Loucy (cell line): ENCODE data around the gene CAMSAP1.

Source experiments
- H2AFZ ChIP-seq: fragments of 200-600 bp; sonication (generic); 2 replicates; pipeline ENCODE4 v1.6.0; 2016; ENCODE audit warnings: antibody characterized with exemption, mild to moderate bottlenecking, low read length, moderate library complexity
- H3F3A ChIP-seq: fragments of 200-600 bp; 2 replicates; pipeline ENCODE4 v1.6.0; 2016; ENCODE audit warnings: antibody characterized with exemption, low read depth, mild to moderate bottlenecking
- H3K27me3 ChIP-seq: fragments of 200-600 bp; sonication (generic); 2 replicates; pipeline ENCODE4 v1.6.1; 2014; ENCODE audit warnings: low read length, mild to moderate bottlenecking; ENCODE audit not compliant: insufficient read depth, poor library complexity, severe bottlenecking
- H3K36me3 ChIP-seq: fragments of 200-600 bp; sonication (generic); 2 replicates; pipeline ENCODE4 v1.6.1; 2016; ENCODE audit warnings: low read length; ENCODE audit not compliant: insufficient read depth
- H3K4me1 ChIP-seq: fragments of 200-600 bp; sonication (generic); 2 replicates; pipeline ENCODE4 v1.5.1; 2014; ENCODE audit warnings: low read length, mild to moderate bottlenecking; ENCODE audit not compliant: insufficient read depth, poor library complexity, severe bottlenecking
- H3K4me2 ChIP-seq: fragments of 200-600 bp; sonication (generic); 2 replicates; pipeline ENCODE4 v1.6.0; 2014; ENCODE audit warnings: antibody characterized with exemption, low read length, low read depth, mild to moderate bottlenecking; ENCODE audit not compliant: poor library complexity, severe bottlenecking
- H3K4me3 ChIP-seq: fragments of 200-600 bp; sonication (generic); 2 replicates; pipeline ENCODE4 v1.5.1; 2014; ENCODE audit warnings: low read length, mild to moderate bottlenecking, mixed read lengths; ENCODE audit not compliant: poor library complexity, severe bottlenecking
- H3K79me2 ChIP-seq: fragments of 200-600 bp; sonication (generic); 2 replicates; pipeline ENCODE4 v1.6.1; 2014; ENCODE audit warnings: low read length; ENCODE audit not compliant: insufficient read depth
- H3K9ac ChIP-seq: fragments of 200-600 bp; sonication (generic); 2 replicates; pipeline ENCODE4 v1.6.0; 2014; ENCODE audit warnings: mild to moderate bottlenecking, low read depth, low read length, moderate library complexity; ENCODE audit not compliant: poor library complexity, severe bottlenecking
- H3K9me2 ChIP-seq: fragments of 200-600 bp; sonication (generic); replicated peaks from 2 replicates; pipeline ENCODE4 v1.6.1; 2016; ENCODE audit warnings: low read depth, low read length, mixed read lengths
- H3K9me3 ChIP-seq: fragments of 200-600 bp; sonication (generic); 2 replicates; pipeline ENCODE4 v1.6.1; 2014; ENCODE audit warnings: mild to moderate bottlenecking, antibody characterized with exemption, low read length, low read depth; ENCODE audit not compliant: insufficient read depth
- H4K20me1 ChIP-seq: fragments of 200-600 bp; sonication (generic); 2 replicates; pipeline ENCODE4 v1.6.0; 2014; ENCODE audit warnings: antibody characterized with exemption, low read length, mild to moderate bottlenecking; ENCODE audit not compliant: insufficient read depth, poor library complexity, severe bottlenecking
- CTCF ChIP-seq: fragments of 200-600 bp; sonication (generic); conservative IDR thresholded peaks from 2 replicates; pipeline ENCODE4 v1.5.1; 2014; ENCODE audit warnings: mild to moderate bottlenecking, antibody characterized with exemption, low read length
- EZH2phosphoT487 ChIP-seq: fragments of 200-600 bp; IDR thresholded peaks from 2 replicates; pipeline ENCODE4 v1.6.1; 2018; ENCODE audit warnings: antibody characterized with exemption, mild to moderate bottlenecking, moderate library complexity, borderline replicate concordance

The CAMSAP1 gene

DNA sequence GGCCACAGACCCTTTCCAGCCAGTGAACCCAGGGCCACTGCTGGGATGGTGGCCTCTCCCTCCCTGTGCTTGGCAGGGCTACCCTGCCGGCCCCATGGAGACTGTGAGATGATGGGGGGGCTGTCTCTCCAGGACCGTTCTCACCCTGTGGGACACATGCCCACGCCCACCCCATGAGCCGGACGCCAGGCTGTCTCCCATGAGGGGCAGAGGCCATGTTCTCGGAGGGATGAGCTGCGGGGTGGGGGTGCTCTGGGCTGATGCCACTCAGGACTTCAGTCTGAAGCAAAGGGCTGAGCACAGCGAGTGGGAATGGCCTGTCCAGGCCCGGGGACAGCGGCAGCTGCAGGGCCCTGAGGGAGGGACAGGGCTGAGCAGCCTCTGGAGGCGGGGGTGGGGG is 116.5 kb downstream of the CAMSAP1 start:
- no peaks in the 10 kb centered on the region for H4K20me1 ChIP-seq
- no peak overlapping the region for H3K9ac ChIP-seq
- H3K9me3 ChIP-seq: no peaks in the 10 kb centered on the region
- no peaks in the 10 kb centered on the region for H3K79me2 ChIP-seq
- H3F3A ChIP-seq: no peaks in the 10 kb centered on the region
- no peak overlapping the region for H3K4me3 ChIP-seq
- H3K27me3 ChIP-seq: no peaks in the 10 kb centered on the region
- no peak overlapping the region for H3K4me2 ChIP-seq
- no peaks in the 10 kb centered on the region for H3K36me3 ChIP-seq
- no peak overlapping the region for H2AFZ ChIP-seq
- no peaks in the 10 kb centered on the region for H3K4me1 ChIP-seq
- no peak for TF ChIP-seq EZH2phosphoT487
- TF ChIP-seq CTCF: no peak
- H3K9me2 ChIP-seq: no peaks in the 10 kb centered on the region

DNA sequence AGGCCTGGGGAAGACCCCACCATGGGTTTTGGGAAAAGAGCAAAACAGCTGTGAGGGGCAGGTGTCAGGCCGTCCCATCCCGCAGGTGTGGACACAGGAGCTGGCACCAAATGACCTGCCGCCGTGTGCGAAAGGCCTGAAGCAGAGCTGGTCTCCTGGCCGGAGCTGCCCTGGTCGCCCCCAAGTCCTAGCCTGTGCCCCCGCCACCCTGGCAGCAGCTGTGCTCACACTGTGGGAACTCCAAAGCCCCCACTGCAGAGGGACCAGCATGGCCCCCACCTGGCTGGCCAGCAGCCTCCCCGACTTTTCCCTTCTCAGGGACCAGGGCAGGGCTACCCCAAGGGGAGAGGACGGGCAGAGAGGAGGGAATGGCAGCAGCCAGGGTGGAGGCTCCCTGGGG is 117.0 kb downstream of the CAMSAP1 start:
- H3F3A ChIP-seq: no peaks in the 10 kb centered on the region
- no peaks in the 10 kb centered on the region for H3K4me1 ChIP-seq
- H3K79me2 ChIP-seq: no peaks in the 10 kb centered on the region
- no peak overlapping the region for H3K4me2 ChIP-seq
- H3K9me3 ChIP-seq: no peaks in the 10 kb centered on the region
- no peaks in the 10 kb centered on the region for H3K36me3 ChIP-seq
- TF ChIP-seq EZH2phosphoT487 (no peak), CTCF (no peak)
- H3K27me3 ChIP-seq: no peaks in the 10 kb centered on the region
- no peak overlapping the region for H3K9ac ChIP-seq
- no peak overlapping the region for H2AFZ ChIP-seq
- no peaks in the 10 kb centered on the region for H4K20me1 ChIP-seq
- no peaks in the 10 kb centered on the region for H3K9me2 ChIP-seq
- H3K4me3 ChIP-seq: no peak overlapping the region

GRCh38 chr9:135789838-135790291 is 117.5 kb downstream of the CAMSAP1 start:
- TF ChIP-seq EZH2phosphoT487 (no peak), CTCF (no peak)
- H2AFZ ChIP-seq: no peak overlapping the region
- H3K27me3 ChIP-seq: no peaks in the 10 kb centered on the region
- H3K9ac ChIP-seq: no peak overlapping the region
- no peaks in the 10 kb centered on the region for H4K20me1 ChIP-seq
- no peaks in the 10 kb centered on the region for H3K79me2 ChIP-seq
- no peaks in the 10 kb centered on the region for H3K9me3 ChIP-seq
- H3F3A ChIP-seq: no peaks in the 10 kb centered on the region
- H3K4me1 ChIP-seq: no peaks in the 10 kb centered on the region
- H3K4me3 ChIP-seq: no peak overlapping the region
- no peaks in the 10 kb centered on the region for H3K36me3 ChIP-seq
- H3K4me2 ChIP-seq: no peak overlapping the region
- H3K9me2 ChIP-seq: no peaks in the 10 kb centered on the region
